HTR-8/SVneo (cell line): Measurements from ENCODE around the gene HLA-DQA2.
"Not testable (repeated sequence)": the region's sequence is repeated elsewhere in the genome, so short reads cannot be mapped to it uniquely, and the experiment has no call there.

Experiments
- DNase-seq: peaks from one replicate; pipeline ENCODE4 v3.0.0; 2011; ENCODE audit warnings: low spot score, mixed read lengths; ENCODE audit not compliant: insufficient read length
- FAIRE-seq: peaks from 2 replicates; lab custom pipeline; 2011; peaks lifted over from hg19 to GRCh38; lab: Jason Lieb, UNC

Gene HLA-DQA2

GRCh38 chr6:32741031-32741960 lies at the start of gene HLA-DQA2:
HLA-DQA2 (plus strand) TSS chr6:32741391; CDS start chr6:32741444, 53 bp downstream.
- FAIRE-seq: no peak
- DNase-seq: no peak

- no peak for DNase-seq
These were observed 49.2 kb upstream of the HLA-DQA2 start for GRCh38 chr6:32692019-32692418.

DNA sequence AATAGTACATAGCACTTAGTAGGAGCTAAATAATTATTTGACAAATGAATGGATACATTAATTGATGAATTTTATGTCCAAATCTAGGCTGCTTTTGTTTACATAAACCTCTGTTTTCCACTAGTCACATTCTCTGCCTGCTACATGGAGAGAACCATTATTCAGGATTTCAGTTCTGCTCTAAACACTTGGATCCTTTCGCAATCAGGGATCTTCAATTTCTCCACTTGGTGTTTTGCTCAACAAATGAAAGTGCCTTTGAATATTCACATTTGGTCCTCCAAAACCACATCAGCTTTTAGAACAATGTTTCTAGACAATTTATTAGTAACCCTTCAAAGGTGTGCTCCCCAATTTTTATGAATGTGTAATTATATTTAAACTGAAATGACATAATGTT lies 44.2 kb upstream of the HLA-DQA2 start:
- FAIRE-seq (no peak), DNase-seq (no peak)

More at GRCh38 chr6:32692019-32692418, 49.2 kb upstream of the HLA-DQA2 start:
- no peak for FAIRE-seq

- FAIRE-seq (peak; percentile 66), DNase-seq (peak; percentile 54)
These were observed 40.7 kb upstream of the HLA-DQA2 start for GRCh38 chr6:32700391-32701040.

DNA sequence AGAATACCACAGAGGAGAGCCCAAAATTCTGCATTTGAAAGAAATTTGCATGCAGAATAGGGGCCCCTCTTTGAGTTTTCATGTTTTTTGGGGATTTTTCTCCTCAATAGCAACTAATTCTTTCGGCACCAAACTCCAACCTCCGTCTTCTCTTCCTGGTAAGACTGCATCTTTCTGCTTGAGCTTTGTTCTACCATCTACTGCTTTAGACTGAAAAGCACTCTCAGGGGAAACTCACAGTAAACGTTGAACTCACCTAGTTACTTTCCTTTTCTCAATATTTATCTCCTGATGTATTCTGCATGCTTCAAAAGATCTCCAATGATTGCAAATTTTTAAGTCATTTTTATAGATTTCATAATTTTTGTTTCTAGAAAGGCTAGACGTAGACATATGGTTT lies 37.8 kb upstream of the HLA-DQA2 start:
- no peak for DNase-seq
- no peak for FAIRE-seq

DNA sequence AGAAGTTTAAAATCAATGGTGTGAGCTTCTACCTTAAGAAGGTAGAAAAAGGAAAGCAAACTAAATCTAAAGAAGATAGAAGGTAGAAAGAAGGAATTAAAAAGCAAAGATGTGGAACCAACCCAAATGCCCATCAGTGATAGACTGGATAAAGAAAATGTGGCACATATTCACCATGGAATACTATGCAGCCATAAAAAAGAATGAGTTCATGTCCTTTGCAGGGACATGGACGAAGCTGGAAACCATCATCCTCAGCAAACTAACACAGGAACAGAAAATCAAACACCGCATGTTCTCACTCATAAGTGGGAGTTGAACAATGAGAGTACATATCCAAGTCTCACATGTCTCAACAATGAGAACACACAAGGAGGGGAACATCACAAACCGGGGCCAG lies 36.0 kb upstream of the HLA-DQA2 start:
- not testable (repeated sequence) for DNase-seq, FAIRE-seq

- DNase-seq: no peak
- FAIRE-seq: no peak
These were observed 31.6 kb upstream of the HLA-DQA2 start for GRCh38 chr6:32709625-32710024.

DNA sequence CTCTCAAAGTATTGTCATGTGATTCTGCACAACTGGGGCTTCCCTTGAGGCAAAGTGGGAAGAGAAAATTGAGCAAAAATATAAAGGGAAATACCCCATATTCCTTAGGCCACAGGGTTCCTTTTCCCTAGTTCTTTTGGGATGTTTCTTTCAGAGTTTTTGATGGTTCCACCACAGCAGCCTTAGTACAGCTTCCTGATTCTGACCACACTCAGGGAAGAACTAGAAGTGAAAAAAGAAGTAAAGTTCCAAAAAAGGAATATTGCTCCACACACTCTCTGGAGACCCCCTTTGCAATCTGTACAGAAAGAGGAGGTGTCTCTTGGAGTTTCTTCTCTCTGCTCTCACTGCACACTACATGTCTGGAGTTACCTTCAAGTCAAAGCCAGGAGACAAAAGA lies 27.9 kb upstream of the HLA-DQA2 start:
- no peak for DNase-seq
- no peak for FAIRE-seq

GRCh38 chr6:32716396-32716795 lies 24.8 kb upstream of the HLA-DQA2 start:
- DNase-seq (no peak), FAIRE-seq (peak; percentile 9)

DNA sequence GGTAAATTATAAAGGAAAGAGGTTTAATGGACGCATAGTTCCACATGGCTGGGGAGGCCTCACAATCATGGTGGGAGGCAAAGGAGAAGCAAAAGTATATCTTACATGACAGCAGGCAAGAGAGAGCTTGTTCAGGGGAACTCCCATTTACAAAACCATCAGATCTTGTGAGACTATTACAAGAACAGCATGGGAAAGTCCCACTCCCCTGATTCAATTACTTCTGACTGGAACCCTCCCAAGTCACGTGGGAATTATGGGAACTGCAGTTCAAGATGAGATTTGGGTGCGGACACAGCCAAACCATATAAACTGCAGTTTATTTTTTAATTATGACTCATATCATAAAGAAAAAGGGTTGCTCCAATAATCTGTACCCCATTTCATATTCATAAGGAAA lies 22.3 kb upstream of the HLA-DQA2 start:
- DNase-seq: no peak
- no peak for FAIRE-seq

DNA sequence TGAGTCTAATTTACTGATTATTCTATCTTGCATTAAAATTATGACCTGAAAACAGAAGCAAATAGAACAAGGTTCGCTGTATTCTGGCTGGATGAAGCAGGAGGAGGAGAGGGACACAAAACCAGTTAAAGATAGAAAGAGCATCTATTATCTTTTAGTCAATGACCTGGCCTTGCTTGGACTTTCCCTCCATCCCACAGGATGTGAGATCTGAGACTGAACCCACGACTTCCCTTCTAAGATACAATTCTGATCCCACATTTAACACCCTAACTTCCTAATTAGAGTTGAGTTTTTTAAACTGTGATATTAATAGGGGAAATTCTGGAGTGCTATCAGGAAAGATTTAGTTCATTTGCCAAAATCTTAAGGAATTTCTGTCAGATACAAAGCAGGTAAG lies 3.1 kb upstream of the HLA-DQA2 start:
- no peak for DNase-seq
- no peak for FAIRE-seq

DNA sequence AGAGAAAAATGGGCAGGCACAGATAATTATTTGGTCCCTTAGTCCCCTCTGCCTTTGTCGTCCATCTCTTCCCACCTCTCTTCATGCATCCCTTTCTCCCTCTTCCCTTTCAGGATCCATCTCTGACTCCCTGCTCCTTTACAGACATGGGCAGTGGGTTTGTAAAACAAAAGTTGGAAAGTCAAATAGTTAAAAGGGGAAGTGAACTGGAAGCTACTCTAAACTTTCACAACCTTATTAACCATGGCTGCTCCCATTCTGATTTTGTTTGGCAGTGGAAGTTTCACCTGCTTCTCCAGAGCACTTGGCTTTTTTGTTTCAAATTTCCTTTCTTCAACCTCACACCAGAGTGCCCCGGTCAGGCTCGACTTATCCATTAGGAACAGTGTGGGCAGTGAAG lies 1.2 kb downstream of the HLA-DQA2 start:
- FAIRE-seq: no peak

DNA sequence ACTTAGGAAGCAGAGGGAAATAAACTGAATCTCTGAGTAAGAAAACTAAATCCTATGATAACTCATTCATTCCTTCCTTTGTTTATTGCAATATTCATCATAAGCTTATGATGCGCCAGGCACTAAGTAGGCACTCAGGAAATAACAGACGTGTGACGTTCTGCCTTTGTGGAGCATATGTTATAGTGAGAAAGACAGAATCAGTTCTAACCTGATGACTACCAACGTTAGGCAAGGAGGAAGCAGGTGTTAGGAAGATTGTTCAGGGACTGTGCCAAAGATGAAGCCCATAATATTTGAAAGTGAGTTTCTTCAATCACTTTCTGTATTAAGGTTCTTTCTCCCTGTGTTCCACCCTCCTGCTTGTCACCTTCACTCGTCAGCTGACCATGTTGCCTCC lies 3.6 kb downstream of the HLA-DQA2 start:
- FAIRE-seq (no peak), DNase-seq (no peak)

More for the DNA sequence above, 1.2 kb downstream of the HLA-DQA2 start:
- DNase-seq: no peak

- peak; percentile 94 for FAIRE-seq
- DNase-seq: not testable (repeated sequence)
These were observed 4.5 kb downstream of the HLA-DQA2 start for GRCh38 chr6:32745649-32746048.

- FAIRE-seq (no peak), DNase-seq (peak; percentile 24)
These were observed 11.4 kb downstream of the HLA-DQA2 start for GRCh38 chr6:32752580-32752979.

DNA sequence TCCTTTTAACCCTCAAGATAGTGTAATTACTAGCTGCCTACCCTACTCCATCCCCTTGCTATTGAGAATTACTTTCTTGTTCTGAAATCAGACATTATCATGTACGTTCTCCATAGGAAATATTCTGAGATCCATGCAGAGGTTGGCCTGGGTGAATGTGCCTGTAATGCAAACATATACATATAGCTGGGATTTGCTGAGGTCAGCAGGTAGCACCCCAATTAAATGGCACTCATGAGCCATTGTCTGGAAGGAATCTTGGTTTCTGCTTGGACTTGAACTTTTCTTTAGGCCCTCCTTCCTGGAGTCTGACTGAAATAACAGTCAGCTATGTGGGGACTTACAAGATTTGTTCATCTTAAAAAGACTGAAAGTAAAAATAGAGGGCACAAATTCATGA lies 18.5 kb downstream of the HLA-DQA2 start:
- FAIRE-seq: no peak
- no peak for DNase-seq

DNA sequence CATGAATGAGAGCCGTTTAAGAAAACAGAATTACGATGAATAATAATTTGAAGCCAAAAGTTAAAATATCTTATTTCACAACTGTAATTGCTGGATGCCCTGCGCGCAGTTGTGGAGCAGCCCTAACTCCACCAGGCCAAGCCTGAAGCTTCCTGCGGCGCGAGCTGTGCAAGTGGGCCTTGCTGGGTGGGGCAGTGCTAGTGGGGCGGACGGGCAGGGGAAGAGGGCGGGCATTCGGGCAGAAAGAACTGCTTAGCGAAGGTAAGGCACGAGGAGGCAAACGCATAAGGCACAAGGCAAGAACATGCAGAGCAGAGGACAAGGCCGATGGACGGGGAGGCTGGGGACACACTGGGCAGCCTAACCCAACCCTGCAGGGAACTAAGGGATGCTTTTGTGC lies 19.9 kb downstream of the HLA-DQA2 start:
- FAIRE-seq: no peak
- DNase-seq: no peak

DNA sequence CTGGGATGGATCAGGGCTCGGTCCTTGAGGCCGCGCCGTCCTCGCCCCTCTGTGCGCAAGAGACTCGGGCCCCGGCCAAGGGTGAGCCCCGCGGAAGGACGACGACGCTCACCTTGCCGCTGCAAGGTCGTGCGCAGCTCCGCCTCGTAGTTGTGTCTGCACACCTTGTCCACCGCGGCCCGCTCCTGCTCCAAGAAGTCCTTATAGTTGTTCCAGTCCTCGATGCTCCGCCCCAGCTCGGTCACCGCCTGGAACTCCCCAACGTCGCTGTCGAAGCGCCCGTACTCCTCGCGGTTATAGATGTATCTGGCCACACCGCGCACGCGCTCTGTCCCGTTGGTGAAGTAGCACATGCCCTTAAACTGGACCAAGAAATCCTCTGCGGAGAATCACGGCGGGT lies 20.4 kb downstream of the HLA-DQA2 start:
- FAIRE-seq (no peak), DNase-seq (no peak)

DNA sequence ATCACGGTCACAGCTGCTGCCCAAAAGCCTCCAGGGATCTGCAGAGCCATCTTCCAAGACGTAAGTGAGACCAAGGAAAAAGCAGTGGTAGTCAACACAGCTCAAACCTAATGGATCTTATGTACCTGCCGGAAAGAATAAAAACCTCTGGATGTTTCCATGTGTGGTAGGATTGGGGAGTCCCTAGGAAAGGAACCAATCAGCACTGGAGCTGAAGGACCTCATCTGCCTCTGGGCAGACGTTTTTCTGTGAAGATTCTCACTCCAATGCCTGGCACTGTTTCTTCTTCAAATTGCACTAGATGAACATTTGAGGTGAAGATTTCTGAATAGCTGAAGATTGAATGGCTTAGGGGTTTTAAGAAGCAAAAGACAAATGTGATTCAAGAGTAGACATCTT lies 22.2 kb downstream of the HLA-DQA2 start, which contains the start of gene HLA-DQB2:
HLA-DQB2 (minus strand) TSS at position 112 of the 400 bp plus-strand sequence; CDS start at position 50, 62 bp downstream.
- DNase-seq (no peak), FAIRE-seq (no peak)

- no peak for FAIRE-seq
These were observed 22.9 kb downstream of the HLA-DQA2 start for GRCh38 chr6:32764048-32764447.

DNA sequence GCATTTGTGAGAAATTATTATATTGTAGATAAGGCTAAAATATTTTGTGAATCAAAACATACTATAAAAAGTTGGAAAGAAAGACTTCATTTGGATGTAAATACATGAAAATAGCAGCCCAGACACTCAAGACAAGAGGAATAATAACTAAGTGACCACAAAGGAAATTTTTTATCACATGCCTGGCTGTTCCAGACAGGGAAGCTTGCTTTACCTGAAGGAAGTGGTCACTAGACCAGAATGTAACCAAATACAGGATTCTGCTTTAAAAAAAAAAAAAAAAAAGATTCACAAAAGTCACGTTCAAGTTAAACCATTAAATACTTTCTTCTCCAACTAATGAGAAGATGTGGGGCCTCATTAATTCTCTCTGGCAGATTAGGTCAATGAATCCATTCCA lies 31.5 kb downstream of the HLA-DQA2 start:
- FAIRE-seq (no peak), DNase-seq (no peak)

More at GRCh38 chr6:32764048-32764447, 22.9 kb downstream of the HLA-DQA2 start:
- no peak for DNase-seq
